ENCODE results near the gene NT5C2. TPM values are rescaled to one million over a fixed set of nuclear protein-coding genes. Genes with fewer than 3 reads are reported as not detected.
"Not testable (repeated sequence)": the region's sequence is repeated elsewhere in the genome, so short reads cannot be mapped to it uniquely, and the experiment has no call there.

Gene NT5C2
- polyA plus RNA-seq, 1 of the 3 experiments (the other 2 are of a cell fraction) = 29.6 TPM

DNA sequence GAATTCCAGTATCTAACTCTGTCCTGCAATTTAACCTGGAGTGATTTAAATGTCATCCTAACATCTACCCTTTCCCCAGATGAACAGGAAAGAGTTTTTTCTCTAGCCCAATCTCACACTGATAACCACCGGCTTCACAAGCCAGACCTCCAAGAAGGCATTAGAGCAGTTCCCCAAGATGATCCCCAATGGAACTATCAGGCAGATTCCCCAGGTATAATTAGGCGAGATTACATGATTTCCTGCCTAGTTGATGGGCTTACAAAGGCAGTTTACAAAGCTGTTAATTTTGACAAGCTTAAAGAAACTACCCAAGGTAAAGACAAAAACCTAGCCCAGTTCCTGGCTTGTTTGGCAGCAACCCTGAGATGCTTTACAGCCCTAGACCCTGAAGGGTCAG, 14.1 kb upstream of the NT5C2 start (continued):
- TF ChIP-seq, protein P1, sequence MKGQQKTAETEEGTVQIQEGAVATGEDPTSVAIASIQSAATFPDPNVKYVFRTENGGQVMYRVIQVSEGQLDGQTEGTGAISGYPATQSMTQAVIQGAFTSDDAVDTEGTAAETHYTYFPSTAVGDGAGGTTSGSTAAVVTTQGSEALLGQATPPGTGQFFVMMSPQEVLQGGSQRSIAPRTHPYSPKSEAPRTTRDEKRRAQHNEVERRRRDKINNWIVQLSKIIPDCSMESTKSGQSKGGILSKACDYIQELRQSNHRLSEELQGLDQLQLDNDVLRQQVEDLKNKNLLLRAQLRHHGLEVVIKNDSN (IDR thresholded peaks at IDR 0.05; ENCODE audit: borderline replicate concordance, low read depth) = no peak
- no peak for TF ChIP-seq NRF1 (IDR thresholded peaks at IDR 0.05; ENCODE audit: low read depth, low read length)

DNA sequence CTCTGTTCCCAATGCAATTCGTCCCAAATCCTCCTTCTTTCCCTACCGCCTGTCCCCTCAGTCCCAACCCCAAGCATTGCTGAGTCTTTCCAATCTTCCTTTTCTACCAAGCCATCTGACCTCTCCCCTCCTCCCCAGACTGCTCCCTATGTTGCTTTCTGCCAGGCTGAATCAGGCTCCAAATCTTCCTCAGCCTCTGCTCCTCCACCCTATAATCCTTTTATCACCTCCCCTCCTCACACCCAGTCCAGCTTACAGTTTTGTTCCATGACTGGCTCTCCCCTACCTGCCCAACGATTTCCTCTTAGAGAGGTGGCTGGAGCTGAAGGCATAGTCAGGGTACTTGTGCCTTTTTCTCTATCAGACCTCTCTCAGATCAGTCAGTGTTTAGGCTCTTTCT, 13.6 kb upstream of the NT5C2 start:
- H3F3A ChIP-seq (replicated peaks; ENCODE audit: insufficient read depth); H3K36me3 ChIP-seq (replicated peaks in 1 of 2; ENCODE audit: control insufficient read depth in 1 of 2, insufficient read depth in 2 of 2, low read length in 1 of 2); H3K4me1 ChIP-seq (ENCODE audit: control insufficient read depth in 1 of 2, insufficient read depth in 2 of 2, low read depth in 1 of 2, low read length in 1 of 2); H3K79me2 ChIP-seq (ENCODE audit: insufficient read depth); H3K27ac ChIP-seq (ENCODE audit: low read depth in 2 of 2, low read length in 1 of 2); DNase-seq; POLR2A ChIA-PET; H3K4me3 ChIP-seq (ENCODE audit: low read depth in 2 of 2, low read length in 1 of 2); CTCF ChIA-PET; H4K20me1 ChIP-seq (ENCODE audit: insufficient read depth); H3K4me2 ChIP-seq; H2AFZ ChIP-seq (ENCODE audit: low read depth); H3K27me3 ChIP-seq (ENCODE audit: insufficient read depth); H3K9me3 ChIP-seq; H3K9ac ChIP-seq; H3K9me2 ChIP-seq: not testable (repeated sequence)
- 57% methylated on average over 3 of the region's 3 CpGs for WGBS (ENCODE audit: low lambda C conversion rate)

DNA sequence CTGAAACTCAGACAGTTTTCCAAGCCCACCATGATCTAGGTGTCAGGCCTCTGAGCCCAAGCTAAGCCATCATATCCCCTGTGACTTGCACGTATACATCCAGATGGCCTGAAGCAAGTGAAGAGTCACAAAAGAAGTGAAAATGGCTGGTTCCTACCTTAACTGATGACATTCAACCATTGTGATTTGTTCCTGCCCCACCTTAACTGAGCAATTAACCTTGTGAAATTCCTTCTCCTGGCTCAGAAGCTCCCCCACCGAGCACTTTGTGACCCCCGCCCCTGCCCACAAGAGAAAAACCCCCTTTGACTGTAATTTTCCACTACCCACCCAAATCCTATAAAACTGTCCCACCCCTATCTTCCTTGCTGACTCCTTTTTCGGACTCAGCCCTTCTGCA, 12.3 kb upstream of the NT5C2 start:
- H3K9me3 ChIP-seq; H2AFZ ChIP-seq (ENCODE audit: low read depth); H3F3A ChIP-seq (replicated peaks; ENCODE audit: insufficient read depth); CTCF ChIA-PET; H3K4me2 ChIP-seq; H3K79me2 ChIP-seq (ENCODE audit: insufficient read depth); H3K4me3 ChIP-seq (ENCODE audit: low read depth in 2 of 2, low read length in 1 of 2); H4K20me1 ChIP-seq (ENCODE audit: insufficient read depth); POLR2A ChIA-PET; H3K36me3 ChIP-seq (replicated peaks in 1 of 2; ENCODE audit: control insufficient read depth in 1 of 2, insufficient read depth in 2 of 2, low read length in 1 of 2); H3K4me1 ChIP-seq (ENCODE audit: control insufficient read depth in 1 of 2, insufficient read depth in 2 of 2, low read depth in 1 of 2, low read length in 1 of 2); H3K9me2 ChIP-seq; DNase-seq; H3K9ac ChIP-seq; H3K27ac ChIP-seq (ENCODE audit: low read depth in 2 of 2, low read length in 1 of 2); H3K27me3 ChIP-seq (ENCODE audit: insufficient read depth): not testable (repeated sequence)
- 96% methylated on average over 4 of the region's 4 CpGs for WGBS (ENCODE audit: low lambda C conversion rate)

DNA sequence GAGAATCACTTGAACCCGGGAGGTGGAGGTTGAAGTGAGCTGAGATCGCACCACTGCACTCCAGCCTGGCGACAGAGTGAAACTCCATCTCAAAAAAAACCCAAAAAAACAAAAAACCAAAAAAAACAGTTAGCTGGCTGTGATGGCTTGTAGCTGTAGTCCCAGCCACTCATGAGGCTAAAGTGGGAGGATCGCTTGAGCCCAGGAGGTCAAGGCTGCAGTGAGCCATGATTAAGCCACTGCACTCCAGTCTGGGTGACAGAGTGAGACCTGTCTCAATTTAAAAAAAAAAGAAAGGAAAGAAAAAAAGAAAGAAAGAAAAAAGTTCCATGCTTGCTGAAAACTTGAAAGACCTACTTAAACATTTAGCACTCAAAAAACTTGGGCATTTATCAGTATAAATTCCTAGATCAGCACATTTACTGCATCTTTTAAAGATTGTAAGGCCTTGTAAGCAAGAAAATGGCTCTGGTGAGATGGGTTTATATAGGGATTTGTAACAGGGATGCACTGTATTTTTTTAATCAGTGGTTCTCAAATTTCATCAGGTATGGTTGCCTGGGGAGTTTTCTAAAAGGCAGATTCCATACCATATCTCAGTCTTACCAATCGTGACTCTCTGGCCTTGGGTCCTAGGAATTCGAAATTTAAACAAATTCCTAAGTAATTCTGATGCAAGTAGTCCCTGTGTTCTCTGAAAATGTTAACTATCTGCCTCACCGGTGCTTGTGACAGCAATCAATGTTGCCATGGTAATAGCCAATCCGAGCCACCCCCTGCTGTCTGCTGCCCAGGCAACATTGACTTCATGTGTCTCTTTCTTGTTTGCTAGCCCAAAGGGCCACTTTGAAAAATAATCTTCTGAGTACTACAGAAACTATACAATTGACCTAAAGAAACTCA, 11.5 kb upstream of the NT5C2 start:
- WGBS (ENCODE audit: low lambda C conversion rate) = 67% methylated on average over 8 of the region's 8 CpGs
- no peaks in the 10 kb centered on the region for H4K20me1 ChIP-seq (ENCODE audit: insufficient read depth)
- no peak overlapping the region for H3K4me3 ChIP-seq (ENCODE audit: low read depth in 2 of 2, low read length in 1 of 2)
- H3K9ac ChIP-seq = no peak overlapping the region
- no peak overlapping the region for H3K4me2 ChIP-seq
- TF ChIP-seq, protein P2, sequence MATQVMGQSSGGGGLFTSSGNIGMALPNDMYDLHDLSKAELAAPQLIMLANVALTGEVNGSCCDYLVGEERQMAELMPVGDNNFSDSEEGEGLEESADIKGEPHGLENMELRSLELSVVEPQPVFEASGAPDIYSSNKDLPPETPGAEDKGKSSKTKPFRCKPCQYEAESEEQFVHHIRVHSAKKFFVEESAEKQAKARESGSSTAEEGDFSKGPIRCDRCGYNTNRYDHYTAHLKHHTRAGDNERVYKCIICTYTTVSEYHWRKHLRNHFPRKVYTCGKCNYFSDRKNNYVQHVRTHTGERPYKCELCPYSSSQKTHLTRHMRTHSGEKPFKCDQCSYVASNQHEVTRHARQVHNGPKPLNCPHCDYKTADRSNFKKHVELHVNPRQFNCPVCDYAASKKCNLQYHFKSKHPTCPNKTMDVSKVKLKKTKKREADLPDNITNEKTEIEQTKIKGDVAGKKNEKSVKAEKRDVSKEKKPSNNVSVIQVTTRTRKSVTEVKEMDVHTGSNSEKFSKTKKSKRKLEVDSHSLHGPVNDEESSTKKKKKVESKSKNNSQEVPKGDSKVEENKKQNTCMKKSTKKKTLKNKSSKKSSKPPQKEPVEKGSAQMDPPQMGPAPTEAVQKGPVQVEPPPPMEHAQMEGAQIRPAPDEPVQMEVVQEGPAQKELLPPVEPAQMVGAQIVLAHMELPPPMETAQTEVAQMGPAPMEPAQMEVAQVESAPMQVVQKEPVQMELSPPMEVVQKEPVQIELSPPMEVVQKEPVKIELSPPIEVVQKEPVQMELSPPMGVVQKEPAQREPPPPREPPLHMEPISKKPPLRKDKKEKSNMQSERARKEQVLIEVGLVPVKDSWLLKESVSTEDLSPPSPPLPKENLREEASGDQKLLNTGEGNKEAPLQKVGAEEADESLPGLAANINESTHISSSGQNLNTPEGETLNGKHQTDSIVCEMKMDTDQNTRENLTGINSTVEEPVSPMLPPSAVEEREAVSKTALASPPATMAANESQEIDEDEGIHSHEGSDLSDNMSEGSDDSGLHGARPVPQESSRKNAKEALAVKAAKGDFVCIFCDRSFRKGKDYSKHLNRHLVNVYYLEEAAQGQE (IDR thresholded peaks at IDR 0.05; ENCODE audit: low read depth, low read length) = no peak
- TF ChIP-seq NFIC (IDR thresholded peaks at IDR 0.05; ENCODE audit: borderline replicate concordance) = no peak
- TF ChIP-seq GABPA (IDR thresholded peaks at IDR 0.05; ENCODE audit: low read depth) = no peak
- no peak for TF ChIP-seq GATA2 (CRISPR knock-in tag; IDR thresholded peaks at IDR 0.05)
- TF ChIP-seq FOXJ3 (CRISPR knock-in tag; IDR thresholded peaks at IDR 0.05) = no peak
- TF ChIP-seq, protein P3, sequence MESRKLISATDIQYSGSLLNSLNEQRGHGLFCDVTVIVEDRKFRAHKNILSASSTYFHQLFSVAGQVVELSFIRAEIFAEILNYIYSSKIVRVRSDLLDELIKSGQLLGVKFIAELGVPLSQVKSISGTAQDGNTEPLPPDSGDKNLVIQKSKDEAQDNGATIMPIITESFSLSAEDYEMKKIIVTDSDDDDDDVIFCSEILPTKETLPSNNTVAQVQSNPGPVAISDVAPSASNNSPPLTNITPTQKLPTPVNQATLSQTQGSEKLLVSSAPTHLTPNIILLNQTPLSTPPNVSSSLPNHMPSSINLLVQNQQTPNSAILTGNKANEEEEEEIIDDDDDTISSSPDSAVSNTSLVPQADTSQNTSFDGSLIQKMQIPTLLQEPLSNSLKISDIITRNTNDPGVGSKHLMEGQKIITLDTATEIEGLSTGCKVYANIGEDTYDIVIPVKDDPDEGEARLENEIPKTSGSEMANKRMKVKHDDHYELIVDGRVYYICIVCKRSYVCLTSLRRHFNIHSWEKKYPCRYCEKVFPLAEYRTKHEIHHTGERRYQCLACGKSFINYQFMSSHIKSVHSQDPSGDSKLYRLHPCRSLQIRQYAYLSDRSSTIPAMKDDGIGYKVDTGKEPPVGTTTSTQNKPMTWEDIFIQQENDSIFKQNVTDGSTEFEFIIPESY (IDR thresholded peaks at IDR 0.05; ENCODE audit: borderline replicate concordance, low read depth) = no peak
- TF ChIP-seq TCF12 (IDR thresholded peaks at IDR 0.05) = no peak
- TF ChIP-seq POLR2AphosphoS5 (IDR thresholded peaks at IDR 0.05; ENCODE audit: low read depth, low read length) = no peak
- TF ChIP-seq SIN3A (IDR thresholded peaks at IDR 0.05; ENCODE audit: borderline replicate concordance, low read depth, low read length) = no peak
- TF ChIP-seq JUND (IDR thresholded peaks at IDR 0.05) = no peak
- H3K9me3 ChIP-seq = no peaks in the 10 kb centered on the region
- no peaks in the 10 kb centered on the region for H3F3A ChIP-seq (replicated peaks; ENCODE audit: insufficient read depth)
- no peaks in the 10 kb centered on the region for H3K4me1 ChIP-seq (ENCODE audit: control insufficient read depth in 1 of 2, insufficient read depth in 2 of 2, low read depth in 1 of 2, low read length in 1 of 2)
- no peaks in the 10 kb centered on the region for H3K9me2 ChIP-seq
- no peak overlapping the region for H2AFZ ChIP-seq (ENCODE audit: low read depth)
- no peak overlapping the region for H3K27ac ChIP-seq (ENCODE audit: low read depth in 2 of 2, low read length in 1 of 2)
- ChIA-PET POLR2A (no interaction called here), CTCF (no interaction called here)
- no peaks in the 10 kb centered on the region for H3K36me3 ChIP-seq (replicated peaks in 1 of 2; ENCODE audit: control insufficient read depth in 1 of 2, insufficient read depth in 2 of 2, low read length in 1 of 2)
- no peak for DNase-seq
- H3K79me2 ChIP-seq (ENCODE audit: insufficient read depth) = no peaks in the 10 kb centered on the region
- no peaks in the 10 kb centered on the region for H3K27me3 ChIP-seq (ENCODE audit: insufficient read depth)

All from SK-N-SH (cell line).